ENCODE data around the gene C3orf18. TPM values are rescaled to one million over a fixed set of nuclear protein-coding genes. Genes with fewer than 3 reads are reported as not detected.

Gene C3orf18
- total RNA-seq, 1 donor from 2014 or later: 13.0 TPM

- DNase-seq: no peak
- no peak for TF ChIP-seq CTCF (IDR thresholded peaks at IDR 0.05; ENCODE audit: partially characterized antibody, unreplicated experiment)
- Mint-ChIP-seq H3K27ac (ENCODE audit: unreplicated experiment) (peak overlapping the region; percentile 66), H3K4me3 (ENCODE audit: unreplicated experiment) (no peak overlapping the region), H3K9me3 (ENCODE audit: unreplicated experiment) (peaks cover 3% of the 10 kb centered on the region), H3K36me3 (ENCODE audit: unreplicated experiment) (no peaks in the 10 kb centered on the region), H3K27me3 (ENCODE audit: unreplicated experiment) (peaks cover 3% of the 10 kb centered on the region), H3K4me1 (ENCODE audit: low read depth, unreplicated experiment) (peaks cover 6% of the 10 kb centered on the region)
These were observed 23.7 kb upstream of the C3orf18 start for GRCh38 chr3:50591196-50591741.

- no peak for DNase-seq
- no peak for TF ChIP-seq CTCF (IDR thresholded peaks at IDR 0.05; ENCODE audit: partially characterized antibody, unreplicated experiment)
- peaks cover 3% of the 10 kb centered on the region for H3K27me3 Mint-ChIP-seq (ENCODE audit: unreplicated experiment)
- H3K4me1 Mint-ChIP-seq (ENCODE audit: low read depth, unreplicated experiment): peaks cover 6% of the 10 kb centered on the region
- no peak overlapping the region for H3K4me3 Mint-ChIP-seq (ENCODE audit: unreplicated experiment)
- no peak overlapping the region for H3K27ac Mint-ChIP-seq (ENCODE audit: unreplicated experiment)
- peaks cover 3% of the 10 kb centered on the region for H3K9me3 Mint-ChIP-seq (ENCODE audit: unreplicated experiment)
- H3K36me3 Mint-ChIP-seq (ENCODE audit: unreplicated experiment): no peaks in the 10 kb centered on the region
These were observed 21.3 kb upstream of the C3orf18 start for GRCh38 chr3:50588759-50589433.

- no peak for TF ChIP-seq CTCF (IDR thresholded peaks at IDR 0.05; ENCODE audit: partially characterized antibody, unreplicated experiment)
- H3K4me3 Mint-ChIP-seq (ENCODE audit: unreplicated experiment): no peak overlapping the region
These were observed 20.5 kb upstream of the C3orf18 start for GRCh38 chr3:50587806-50588758.

GRCh38 chr3:50587373-50587772 lies 19.8 kb upstream of the C3orf18 start:
- H3K9me3 Mint-ChIP-seq (ENCODE audit: unreplicated experiment): peaks cover 1% of the 10 kb centered on the region
- TF ChIP-seq CTCF (IDR thresholded peaks at IDR 0.05; ENCODE audit: partially characterized antibody, unreplicated experiment): no peak
- H3K4me3 Mint-ChIP-seq (ENCODE audit: unreplicated experiment): no peak overlapping the region
- peaks cover 5% of the 10 kb centered on the region for H3K4me1 Mint-ChIP-seq (ENCODE audit: low read depth, unreplicated experiment)
- no peak overlapping the region for H3K27ac Mint-ChIP-seq (ENCODE audit: unreplicated experiment)
- no peaks in the 10 kb centered on the region for H3K36me3 Mint-ChIP-seq (ENCODE audit: unreplicated experiment)
- no peak for DNase-seq
- H3K27me3 Mint-ChIP-seq (ENCODE audit: unreplicated experiment): no peaks in the 10 kb centered on the region

More at GRCh38 chr3:50587806-50588758, 20.5 kb upstream of the C3orf18 start:
- Mint-ChIP-seq H3K36me3 (ENCODE audit: unreplicated experiment) (no peaks in the 10 kb centered on the region), H3K9me3 (ENCODE audit: unreplicated experiment) (peaks cover 1% of the 10 kb centered on the region), H3K27me3 (ENCODE audit: unreplicated experiment) (no peaks in the 10 kb centered on the region), H3K4me1 (ENCODE audit: low read depth, unreplicated experiment) (peaks cover 6% of the 10 kb centered on the region), H3K27ac (ENCODE audit: unreplicated experiment) (no peak overlapping the region)
- no peak for DNase-seq

Measured in glutamatergic neuron (in vitro differentiated cells).